Panc1 (cell line): ENCODE data around the gene DMTF1. TPM values are rescaled to one million over a fixed set of nuclear protein-coding genes. Genes with fewer than 3 reads are reported as not detected.

ENCODE experiments used
- ATAC-seq: fragments of 200-7000 bp; cut with Tn5 transposase; 2 replicates; pipeline ENCODE4 v1.9.1; 2020; ENCODE audit warnings: mild to moderate bottlenecking, moderate library complexity
- BruUV-seq: library from RNA; stranded (reverse); fragments of 400-500 nt; replicated peaks from 2 replicates; lab custom pipeline; 2021; lab: Mats Ljungman, UMichigan
- CTCF ChIA-PET: fragments of 300-600 bp; sonication (Branson Sonifier 250); formaldehyde crosslinking; loops from one replicate; lab custom pipeline; 2022; ENCODE audit warnings: antibody characterized with exemption; lab: Charles Lee
- POLR2A ChIA-PET: fragments of 300-600 bp; sonication (Branson Sonifier 250); formaldehyde crosslinking; loops from one replicate; lab custom pipeline; 2022; ENCODE audit warnings: antibody characterized with exemption; lab: Charles Lee
- DNase-seq: peaks from one replicate; pipeline ENCODE4 v3.0.0-alpha.2; 2010; ENCODE audit warnings: low read depth, low spot score
- H3K27ac ChIP-seq: 2 replicates; pipeline ENCODE4 v1.5.1; 2011; ENCODE audit warnings: mild to moderate bottlenecking, low read length, inconsistent platforms
- H3K27me3 ChIP-seq: fragments of 200-500 bp; sonication (Bioruptor generic); 2 replicates; pipeline ENCODE4 v1.6.0; 2014; ENCODE audit warnings: low read length, inconsistent platforms; ENCODE audit not compliant: control insufficient read depth, insufficient read depth
- H3K36me3 ChIP-seq: fragments of 200-500 bp; sonication (Bioruptor generic); 2 replicates; pipeline ENCODE4 v1.5.1; 2014; ENCODE audit warnings: inconsistent platforms, mild to moderate bottlenecking, low read length, moderate library complexity; ENCODE audit not compliant: control insufficient read depth, insufficient read depth
- H3K4me1 ChIP-seq: 2 replicates; pipeline ENCODE4 v1.5.1; 2011; ENCODE audit warnings: inconsistent platforms, mild to moderate bottlenecking, low read length, moderate library complexity; ENCODE audit not compliant: control insufficient read depth, insufficient read depth
- H3K4me3 ChIP-seq, 2 experiments: 2 replicates each; pipeline ENCODE4 v1.5.1; 2011 to 2012; ENCODE audit warnings: low read depth in 2 of 2, low read length in 2 of 2, mild to moderate bottlenecking in 2 of 2, inconsistent platforms in 1 of 2, moderate library complexity in 1 of 2
- H3K9me3 ChIP-seq: fragments of 200-500 bp; sonication (Bioruptor generic); 2 replicates; pipeline ENCODE4 v1.5.1; 2014; ENCODE audit warnings: low read depth, mild to moderate bottlenecking, inconsistent platforms, low read length, moderate library complexity; ENCODE audit not compliant: control insufficient read depth, insufficient read depth
- POLR2AphosphoS5 ChIP-seq: IDR thresholded peaks from 2 replicates; pipeline ENCODE4 v1.6.1; 2012; ENCODE audit warnings: mild to moderate bottlenecking, low read depth, low read length, moderate library complexity
- REST ChIP-seq, 2 experiments: IDR thresholded peaks; 2 replicates each; pipeline ENCODE4 v1.6.1; 2011 to 2012; ENCODE audit warnings: low read depth in 2 of 2, control low read depth in 1 of 2, low read length in 1 of 2, mild to moderate bottlenecking in 1 of 2, moderate library complexity in 1 of 2; ENCODE audit not compliant: insufficient read depth in 1 of 2
- SIN3A ChIP-seq: IDR thresholded peaks from 2 replicates; pipeline ENCODE4 v1.6.1; 2012; ENCODE audit warnings: low read depth, mild to moderate bottlenecking, low read length, moderate library complexity, borderline replicate concordance; ENCODE audit not compliant: insufficient read depth
- TCF7L2 ChIP-seq: IDR thresholded peaks from 2 replicates; pipeline ENCODE4 v1.6.1; 2011; ENCODE audit warnings: mild to moderate bottlenecking, low read depth, low read length, inconsistent platforms
- in situ Hi-C: cut with HindIII; loops from 2 replicates; pipeline ENCODE4 v1.10.0; 2016; ENCODE audit warnings: low sequenced_read_pairs, low pct_unique_long_range_greater_than_20kb
- intact Hi-C: fragments of 100-400 bp; cut with micrococcal nuclease; formaldehyde crosslinking; loops from one replicate; pipeline ENCODE4 v1.10.0; 2022; ENCODE audit not compliant: unreplicated experiment
- total RNA-seq: library from RNA; stranded (reverse); gene quantifications from one replicate; pipeline ENCODE4 v1.2.1, GENCODE V29; 2021; ENCODE audit not compliant: unreplicated experiment
- TF ChIP-seq, protein P1 (sequence below): fragments of 450-650 bp; IDR thresholded peaks from 2 replicates; pipeline ENCODE4 v1.5.1; 2017; ENCODE audit warnings: mild to moderate bottlenecking

The DMTF1 gene
- total RNA-seq, 1 experiment from 2014 or later: 54.0 TPM

- H3K36me3 ChIP-seq: no peaks in the 10 kb centered on the region; the same call in 1 of the 2 replicates
- ChIA-PET POLR2A (no interaction called here), CTCF (interaction anchor here (1.2 to 1.6 kb wide), 2 partner anchors 206 to 220 kb away, joined by 5 read pairs; no protein-coding TSS in a partner anchor)
- DNase-seq (no peak), ATAC-seq (no peak)
- H3K4me1 ChIP-seq: peaks cover 7% of the 10 kb centered on the region
- H3K27ac ChIP-seq: no peak overlapping the region
- no peaks in the 10 kb centered on the region for H3K9me3 ChIP-seq
- TF ChIP-seq TCF7L2 (no peak), POLR2AphosphoS5 (no peak), SIN3A (no peak), REST (IDR thresholded peaks at IDR 0.05; ENCODE audit: insufficient read depth in 1 of 2, low read depth in 2 of 2, low read length in 1 of 2) (no peak)
- TF ChIP-seq, protein P1, sequence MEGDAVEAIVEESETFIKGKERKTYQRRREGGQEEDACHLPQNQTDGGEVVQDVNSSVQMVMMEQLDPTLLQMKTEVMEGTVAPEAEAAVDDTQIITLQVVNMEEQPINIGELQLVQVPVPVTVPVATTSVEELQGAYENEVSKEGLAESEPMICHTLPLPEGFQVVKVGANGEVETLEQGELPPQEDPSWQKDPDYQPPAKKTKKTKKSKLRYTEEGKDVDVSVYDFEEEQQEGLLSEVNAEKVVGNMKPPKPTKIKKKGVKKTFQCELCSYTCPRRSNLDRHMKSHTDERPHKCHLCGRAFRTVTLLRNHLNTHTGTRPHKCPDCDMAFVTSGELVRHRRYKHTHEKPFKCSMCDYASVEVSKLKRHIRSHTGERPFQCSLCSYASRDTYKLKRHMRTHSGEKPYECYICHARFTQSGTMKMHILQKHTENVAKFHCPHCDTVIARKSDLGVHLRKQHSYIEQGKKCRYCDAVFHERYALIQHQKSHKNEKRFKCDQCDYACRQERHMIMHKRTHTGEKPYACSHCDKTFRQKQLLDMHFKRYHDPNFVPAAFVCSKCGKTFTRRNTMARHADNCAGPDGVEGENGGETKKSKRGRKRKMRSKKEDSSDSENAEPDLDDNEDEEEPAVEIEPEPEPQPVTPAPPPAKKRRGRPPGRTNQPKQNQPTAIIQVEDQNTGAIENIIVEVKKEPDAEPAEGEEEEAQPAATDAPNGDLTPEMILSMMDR: no peak
- in situ Hi-C loops (no loop called here), intact Hi-C loops (no loop called here)
- BruUV-seq: no TSS peak
- H3K4me3 ChIP-seq: no peak overlapping the region
- no peaks in the 10 kb centered on the region; the same call in none of the 2 replicates for H3K27me3 ChIP-seq
Observed at GRCh38 chr7:87147500-87147899, 4.8 kb upstream of the DMTF1 start.

GRCh38 chr7:87148332-87148955 is 3.8 kb upstream of the DMTF1 start:
- ATAC-seq (no peak), DNase-seq (peak; percentile 42)
- no peak overlapping the region for H3K27ac ChIP-seq
- no TSS peak for BruUV-seq
- no peaks in the 10 kb centered on the region; the same call in none of the 2 replicates for H3K27me3 ChIP-seq
- H3K4me1 ChIP-seq: peaks cover 7% of the 10 kb centered on the region
- ChIA-PET POLR2A (no interaction called here), CTCF (interaction anchor here (0.7 to 1.6 kb wide), 3 partner anchors 69 to 221 kb away, joined by 3 to 5 read pairs (median 5); no protein-coding TSS in a partner anchor)
- no peaks in the 10 kb centered on the region for H3K9me3 ChIP-seq
- peaks cover 6% of the 10 kb centered on the region; the same call in 1 of the 2 replicates for H3K36me3 ChIP-seq
- intact Hi-C loops: loop anchor here (1.0 kb wide), 1 partner anchor 209 kb away; no protein-coding TSS in a partner anchor
- in situ Hi-C loops: no loop called here
- no peak overlapping the region for H3K4me3 ChIP-seq
- TF ChIP-seq POLR2AphosphoS5 (no peak), SIN3A (no peak), REST (IDR thresholded peaks at IDR 0.05; ENCODE audit: insufficient read depth in 1 of 2, low read depth in 2 of 2, low read length in 1 of 2) (no peak), TCF7L2 (no peak)
- TF ChIP-seq, protein P1: peak; percentile 64; the same call in 1 of the 2 replicates
